B cell (primary cell): ENCODE measurements around the gene CELSR3.

Experiments used
- EZH2 ChIP-seq: IDR thresholded peaks from 2 replicates; pipeline ENCODE4 v1.6.1; 2012; ENCODE audit warnings: borderline replicate concordance, low read depth, mild to moderate bottlenecking, moderate library complexity, low read length; ENCODE audit not compliant: insufficient read depth, poor library complexity, severe bottlenecking
- TF ChIP-seq, protein P1 (sequence below): fragments of 200-600 bp; IDR thresholded peaks from one replicate; pipeline ENCODE4 v1.8.0; 2022; ENCODE audit warnings: antibody characterized with exemption, mild to moderate bottlenecking

DNA sequence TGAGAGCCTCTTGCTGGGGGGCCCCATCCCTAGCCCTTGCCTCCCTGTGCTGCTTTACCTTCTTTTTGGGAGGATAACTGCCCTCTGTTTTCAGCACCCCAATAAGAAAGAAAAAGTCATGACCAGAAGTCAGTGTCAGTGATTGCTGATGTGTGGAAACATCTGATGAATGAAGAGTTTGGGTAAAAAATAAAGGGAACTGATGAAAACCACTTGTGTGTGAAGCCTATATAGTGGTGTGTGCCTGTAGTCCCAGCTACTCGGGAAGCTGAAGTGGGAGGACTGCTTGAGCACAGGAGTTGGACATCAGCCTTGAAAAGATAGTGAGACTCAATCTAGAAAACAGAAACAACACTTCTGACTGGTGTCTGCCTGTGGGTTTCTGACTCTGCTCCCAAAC, 9.8 kb upstream of the CELSR3 start:
- TF ChIP-seq EZH2 = no peak
- TF ChIP-seq, protein P1, sequence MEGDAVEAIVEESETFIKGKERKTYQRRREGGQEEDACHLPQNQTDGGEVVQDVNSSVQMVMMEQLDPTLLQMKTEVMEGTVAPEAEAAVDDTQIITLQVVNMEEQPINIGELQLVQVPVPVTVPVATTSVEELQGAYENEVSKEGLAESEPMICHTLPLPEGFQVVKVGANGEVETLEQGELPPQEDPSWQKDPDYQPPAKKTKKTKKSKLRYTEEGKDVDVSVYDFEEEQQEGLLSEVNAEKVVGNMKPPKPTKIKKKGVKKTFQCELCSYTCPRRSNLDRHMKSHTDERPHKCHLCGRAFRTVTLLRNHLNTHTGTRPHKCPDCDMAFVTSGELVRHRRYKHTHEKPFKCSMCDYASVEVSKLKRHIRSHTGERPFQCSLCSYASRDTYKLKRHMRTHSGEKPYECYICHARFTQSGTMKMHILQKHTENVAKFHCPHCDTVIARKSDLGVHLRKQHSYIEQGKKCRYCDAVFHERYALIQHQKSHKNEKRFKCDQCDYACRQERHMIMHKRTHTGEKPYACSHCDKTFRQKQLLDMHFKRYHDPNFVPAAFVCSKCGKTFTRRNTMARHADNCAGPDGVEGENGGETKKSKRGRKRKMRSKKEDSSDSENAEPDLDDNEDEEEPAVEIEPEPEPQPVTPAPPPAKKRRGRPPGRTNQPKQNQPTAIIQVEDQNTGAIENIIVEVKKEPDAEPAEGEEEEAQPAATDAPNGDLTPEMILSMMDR = no peak
